NT2/D1 (cell line): ENCODE results near the gene TTC3.

ENCODE experiments used
- YY1 ChIP-seq: IDR thresholded peaks from 2 replicates; pipeline ENCODE4 v1.6.1; 2011; ENCODE audit not compliant: insufficient read length, insufficient read depth
- ZNF274 ChIP-seq: IDR thresholded peaks from 2 replicates; pipeline ENCODE4 v1.6.1; 2011; ENCODE audit warnings: mild to moderate bottlenecking, low read depth, low read length

GRCh38 chr21:37208056-37208721 lies 135.1 kb downstream of the TTC3 start:
- no peak for TF ChIP-seq YY1
- TF ChIP-seq ZNF274, result no peak
